Subcutaneous preadipocyte (primary cell): Measurements from ENCODE around the gene FXN. TPM values are rescaled to one million over a fixed set of nuclear protein-coding genes. Genes with fewer than 3 reads are reported as not detected.

ENCODE experiments used
- small RNA-seq: library from RNA; depleted of rRNA; stranded (forward); fragments of <200 nt; gene quantifications from one replicate; pipeline ENCODE3, GENCODE V24; 2012
- total RNA-seq: library from RNA; depleted of rRNA; stranded (reverse); fragments of >200 nt; gene quantifications from 2 replicates; pipeline ENCODE4 v1.2.3, GENCODE V29; 2012

The FXN gene
- total RNA-seq = 2.9 and 5.3 TPM in 2 replicates

GRCh38 chr9:69035438-69036308 lies at the start of gene FXN:
Gene FXN, plus strand, starts transcription at chr9:69035752. Its CDS starts 31 bp downstream, at chr9:69035783.

GRCh38 chr9:69014013-69014412 lies 21.5 kb upstream of the FXN start, which contains the start of gene PRKACG:
Gene PRKACG, minus strand, starts transcription at chr9:69014113. Its CDS starts 21 bp downstream, at chr9:69014092.

Small RNA genes lying within 50 kb of the gene (small RNA-seq; reads per million reads assigned to genes)
- gene AL162730.1 = not detected

Other genes starting within 250 kb of the FXN start
- gene PRKACG, start 21.6 kb upstream of the FXN start, total RNA-seq = not detected in 2 replicates
- gene TJP2, start 138.5 kb downstream of the FXN start, total RNA-seq = 38.2 and 58.5 TPM in 2 replicates